Stomach (tissue), 9 donors: ENCODE data around the gene TEX36. TPM values are rescaled to one million over a fixed set of nuclear protein-coding genes. Genes with fewer than 3 reads are reported as not detected.
"Not testable (repeated sequence)": the region's sequence is repeated elsewhere in the genome, so short reads cannot be mapped to it uniquely, and the experiment has no call there.

Experiments used
- DNase-seq, 2 donors: peaks; one replicate each; pipeline versions ENCODE4 v3.0.0 to v3.0.0-alpha.2; 2013 to 2019
- H3K27ac ChIP-seq, 5 donors: fragments of 200-600 bp in 4 of 5; sonication (generic) in 4 of 5; one replicate each; pipeline ENCODE4 v1.5.1; 2013 to 2019; ENCODE audit warnings: mild to moderate bottlenecking in 1 of 5, moderate library complexity in 1 of 5
- H3K27me3 ChIP-seq, 3 donors: fragments of 200-600 bp; sonication (generic); one replicate each; pipeline ENCODE4 v1.5.1; 2017 to 2019; ENCODE audit warnings: mixed run types in 1 of 3
- H3K36me3 ChIP-seq, 4 donors: fragments of 200-600 bp; sonication (generic); 1 replicate in 3 of 4; 2 replicates in 1 of 4; pipeline ENCODE4 v1.5.1; 2016 to 2019
- H3K4me1 ChIP-seq, 4 donors: fragments of 200-600 bp; sonication (generic); one replicate each; pipeline ENCODE4 v1.5.1; 2016 to 2019
- H3K4me3 ChIP-seq, 4 donors: fragments of 200-600 bp; sonication (generic) in 3 of 4; one replicate each; pipeline ENCODE4 v1.5.1; 2016 to 2019; ENCODE audit warnings: mild to moderate bottlenecking in 1 of 4
- H3K9me3 ChIP-seq, 4 donors: fragments of 200-600 bp; sonication (generic); one replicate each; pipeline ENCODE4 v1.5.1; 2016 to 2019
- EP300 ChIP-seq: sonication (generic); formaldehyde crosslinking; IDR thresholded peaks from one replicate; pipeline ENCODE4 v1.6.1; 2017; ENCODE audit warnings: antibody characterized with exemption
- POLR2A ChIP-seq, 4 donors: fragments of 450-650 bp; IDR thresholded peaks; one replicate each; pipeline ENCODE4 v1.6.1; 2016; ENCODE audit warnings: antibody characterized with exemption in 4 of 4, control low read depth in 2 of 4, mild to moderate bottlenecking in 1 of 4, moderate library complexity in 1 of 4
- POLR2AphosphoS5 ChIP-seq, 3 donors: sonication (generic); formaldehyde crosslinking; IDR thresholded peaks; one replicate each; pipeline ENCODE4 v1.6.1; 2016; ENCODE audit warnings: antibody characterized with exemption in 3 of 3
- WGBS, 5 donors: extraction: QIAGEN DNeasy Blood & Tissue Kit in 3 of 5; methylation state at CpG; one replicate each; pipeline versions ENCODE4 v1.1.5 to v1.1.7; 2013 to 2018; 5-methylcytosine and 5-hydroxymethylcytosine counted together
- intact Hi-C: fragments of 100-400 bp; cut with DNase I; formaldehyde crosslinking; loops from one replicate; pipeline ENCODE4 v1.15.1; 2023; ENCODE audit warnings: low total_unique reads
- polyA plus RNA-seq, 3 donors: library from polyadenylated mRNA; stranded (reverse); fragments of 200-250 nt; gene quantifications; one replicate each; pipeline ENCODE4 v1.2.3, GENCODE V29; 2013
- total RNA-seq, 5 donors: library from RNA; depleted of rRNA; stranded (reverse); fragments of >200 nt; gene quantifications; one replicate each; pipeline versions ENCODE4 v1.1.0 to v1.2.3, GENCODE V29; 2014 to 2016
- TF ChIP-seq, protein P1 (sequence below), 7 experiments: fragments of 450-650 bp in 4 of 7; fragments of 200-600 bp in 3 of 7; sonication (generic) in 3 of 7; IDR thresholded peaks; one replicate each; pipeline ENCODE4 v1.5.1; 2016 to 2019; ENCODE audit warnings: antibody characterized with exemption in 7 of 7, control low read depth in 2 of 7, mild to moderate bottlenecking in 1 of 7
- donor health status: healthy with polysubstance abuse.
- donor health status: Bipolar disorder and iron deficiency.
- donor health status: healthy.

TEX36 gene
- total and polyA plus RNA-seq, 8 donors, result not detected

DNA sequence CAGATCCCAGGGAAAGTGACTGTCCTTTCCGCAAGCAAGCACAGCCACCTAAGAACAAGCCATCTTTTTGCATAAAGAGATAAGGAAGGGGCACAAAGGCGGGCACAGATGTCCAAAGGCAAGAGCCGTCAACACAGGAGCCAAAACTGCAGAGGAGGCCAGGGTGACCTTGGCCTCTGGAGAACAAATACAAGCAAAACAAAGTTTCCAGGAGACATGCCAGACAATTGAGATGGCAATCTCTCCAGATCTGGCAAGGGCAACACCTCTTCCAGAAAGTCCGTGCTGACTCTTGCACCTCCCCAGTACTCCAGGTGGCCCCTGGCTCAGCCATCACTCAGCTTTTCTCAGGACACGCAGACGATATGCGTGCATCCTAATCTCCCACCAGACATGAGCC, 58.2 kb downstream of the TEX36 start:
- H3K27me3 ChIP-seq, result no peaks in the 10 kb centered on the region
- 56 to 71% (median 66%) methylated on average over 7 of the region's 7 CpGs for WGBS, 5 donors
- no peaks in the 10 kb centered on the region for H3K36me3 ChIP-seq
- intact Hi-C loops, result no loop called here
- H3K4me1 ChIP-seq, result no peaks in the 10 kb centered on the region
- no peaks in the 10 kb centered on the region for H3K9me3 ChIP-seq
- DNase-seq, result peak in 1 of 2 donors; percentile 66
- no peak overlapping the region for H3K4me3 ChIP-seq
- peak in 1 of 3 donors; percentile 12 for TF ChIP-seq POLR2AphosphoS5 (IDR thresholded peaks at IDR 0.05)
- TF ChIP-seq, protein P1, sequence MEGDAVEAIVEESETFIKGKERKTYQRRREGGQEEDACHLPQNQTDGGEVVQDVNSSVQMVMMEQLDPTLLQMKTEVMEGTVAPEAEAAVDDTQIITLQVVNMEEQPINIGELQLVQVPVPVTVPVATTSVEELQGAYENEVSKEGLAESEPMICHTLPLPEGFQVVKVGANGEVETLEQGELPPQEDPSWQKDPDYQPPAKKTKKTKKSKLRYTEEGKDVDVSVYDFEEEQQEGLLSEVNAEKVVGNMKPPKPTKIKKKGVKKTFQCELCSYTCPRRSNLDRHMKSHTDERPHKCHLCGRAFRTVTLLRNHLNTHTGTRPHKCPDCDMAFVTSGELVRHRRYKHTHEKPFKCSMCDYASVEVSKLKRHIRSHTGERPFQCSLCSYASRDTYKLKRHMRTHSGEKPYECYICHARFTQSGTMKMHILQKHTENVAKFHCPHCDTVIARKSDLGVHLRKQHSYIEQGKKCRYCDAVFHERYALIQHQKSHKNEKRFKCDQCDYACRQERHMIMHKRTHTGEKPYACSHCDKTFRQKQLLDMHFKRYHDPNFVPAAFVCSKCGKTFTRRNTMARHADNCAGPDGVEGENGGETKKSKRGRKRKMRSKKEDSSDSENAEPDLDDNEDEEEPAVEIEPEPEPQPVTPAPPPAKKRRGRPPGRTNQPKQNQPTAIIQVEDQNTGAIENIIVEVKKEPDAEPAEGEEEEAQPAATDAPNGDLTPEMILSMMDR (IDR thresholded peaks at IDR 0.05), result no peak
- no peak overlapping the region for H3K27ac ChIP-seq

DNA sequence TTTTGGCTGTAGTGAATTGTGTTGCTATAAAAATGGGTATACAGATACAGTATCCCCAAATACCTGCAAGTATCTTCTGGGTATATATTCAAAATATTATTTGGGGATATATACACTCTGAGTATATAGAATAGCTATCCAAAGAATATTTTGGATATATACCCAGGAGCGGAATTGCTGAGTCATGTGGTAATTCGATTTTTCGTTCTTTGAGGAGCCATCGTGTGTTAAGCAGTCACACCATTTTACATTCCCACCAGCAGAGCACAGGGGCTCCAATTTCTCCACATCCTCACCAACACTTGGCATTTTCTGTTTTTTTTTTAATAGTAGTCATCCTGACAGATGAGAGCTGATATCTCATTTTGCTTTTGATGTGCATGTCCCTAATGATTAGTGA, 61.9 kb downstream of the TEX36 start:
- Histone ChIP-seq H3K36me3 (no peaks in the 10 kb centered on the region), H3K4me3 (no peak overlapping the region), H3K9me3 (no peaks in the 10 kb centered on the region), H3K4me1 (no peaks in the 10 kb centered on the region), H3K27ac (no peak overlapping the region), H3K27me3 (no peaks in the 10 kb centered on the region)
- 91 to 95% (median 94%) methylated on average over 4 of the region's 4 CpGs for WGBS, 5 donors
- intact Hi-C loops, result no loop called here
- no peak for DNase-seq
- TF ChIP-seq POLR2AphosphoS5 (IDR thresholded peaks at IDR 0.05) (no peak), POLR2A (IDR thresholded peaks at IDR 0.05) (no peak), EP300 (no peak)
- TF ChIP-seq, protein P1 (IDR thresholded peaks at IDR 0.05), result no peak

DNA sequence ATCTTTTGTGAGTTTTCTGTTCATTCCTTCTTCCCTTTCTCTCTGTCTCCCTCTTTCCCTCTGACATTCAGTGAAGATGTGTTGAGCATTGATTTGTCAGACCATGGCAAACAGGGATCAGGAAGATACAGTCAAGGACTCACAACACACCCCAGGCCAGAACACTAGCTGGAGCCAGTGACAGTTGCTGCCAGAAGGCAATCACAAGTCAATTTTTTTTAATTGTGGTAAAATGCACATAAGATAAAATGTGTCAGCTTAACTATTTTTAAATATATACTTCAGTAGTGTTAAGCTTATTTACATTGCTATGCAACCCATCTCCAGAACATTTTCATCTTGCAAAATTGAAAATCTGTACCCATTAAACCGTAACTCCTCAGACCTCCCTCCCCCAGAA, 62.6 kb downstream of the TEX36 start:
- no peak overlapping the region for H3K4me3 ChIP-seq
- no peaks in the 10 kb centered on the region for H3K27me3 ChIP-seq
- WGBS, 5 donors, result 53 to 85% (median 67%) methylated on average over 1 of the region's 1 CpG
- no peak overlapping the region for H3K27ac ChIP-seq
- H3K36me3 ChIP-seq, result no peaks in the 10 kb centered on the region
- no peak for DNase-seq
- intact Hi-C loops, result no loop called here
- TF ChIP-seq, protein P1 (IDR thresholded peaks at IDR 0.05), result no peak
- TF ChIP-seq POLR2A (IDR thresholded peaks at IDR 0.05) (no peak), POLR2AphosphoS5 (IDR thresholded peaks at IDR 0.05) (no peak), EP300 (no peak)
- H3K9me3 ChIP-seq, result no peaks in the 10 kb centered on the region
- no peaks in the 10 kb centered on the region for H3K4me1 ChIP-seq

DNA sequence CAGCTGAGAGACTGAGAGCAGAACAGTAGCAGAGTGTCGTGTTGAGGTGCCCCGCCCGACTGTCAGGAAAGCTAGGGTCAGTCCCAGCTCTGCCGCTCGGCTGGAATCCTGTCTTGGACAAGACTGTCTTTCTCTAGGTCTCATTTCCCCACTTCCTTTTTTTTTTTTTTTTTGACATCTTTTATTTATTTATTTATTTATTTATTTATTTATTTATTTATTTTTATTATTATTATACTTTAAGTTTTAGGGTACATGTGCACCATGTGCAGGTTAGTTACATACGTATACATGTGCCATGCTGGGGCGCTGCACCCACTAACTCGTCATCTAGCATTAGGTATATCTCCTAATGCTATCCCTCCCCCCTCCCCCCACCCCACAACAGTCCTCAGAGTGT, 69.9 kb downstream of the TEX36 start:
- H3K27me3 ChIP-seq, DNase-seq, intact Hi-C loops, H3K9me3 ChIP-seq, H3K36me3 ChIP-seq, H3K4me3 ChIP-seq, H3K27ac ChIP-seq, H3K4me1 ChIP-seq: not testable (repeated sequence)
- 86 to 92% (median 90%) methylated on average over 6 to 8 of the region's 8 CpGs for WGBS, 5 donors

DNA sequence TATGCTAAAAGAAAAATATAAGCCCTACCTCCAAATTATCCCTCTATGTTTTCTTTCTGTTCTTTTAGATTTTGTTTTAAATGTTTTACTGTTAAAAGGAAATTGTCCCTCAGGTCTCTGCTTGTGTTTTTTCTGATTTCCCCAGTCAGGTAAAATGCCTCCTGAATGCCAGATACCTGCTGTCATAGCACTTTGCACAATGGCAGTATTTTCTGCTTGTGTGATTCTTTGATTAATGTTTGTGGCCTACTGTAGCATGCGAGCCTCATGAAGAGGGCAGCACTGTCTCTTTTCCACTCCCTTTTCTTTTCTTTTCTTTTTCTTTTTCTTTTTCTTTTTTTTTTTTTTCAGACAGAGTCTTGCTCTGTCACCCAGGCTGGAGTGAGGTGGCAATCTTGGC, 71.2 kb downstream of the TEX36 start:
- DNase-seq, result no peak
- Histone ChIP-seq H3K4me3 (no peak overlapping the region), H3K36me3 (no peaks in the 10 kb centered on the region), H3K27me3 (no peaks in the 10 kb centered on the region), H3K4me1 (peaks cover 0 to 3% (median 0%) of the 10 kb centered on the region in 4 donors), H3K9me3 (no peaks in the 10 kb centered on the region), H3K27ac (no peak overlapping the region)
- TF ChIP-seq POLR2A (IDR thresholded peaks at IDR 0.05) (no peak), EP300 (no peak), POLR2AphosphoS5 (IDR thresholded peaks at IDR 0.05) (no peak)
- WGBS, 5 donors, result 71 to 85% (median 81%) methylated on average over 1 of the region's 1 CpG
- intact Hi-C loops, result no loop called here
